Cardiac septum (tissue), 1 donor: Measurements from ENCODE around the gene USH2A. TPM values are rescaled to one million over a fixed set of nuclear protein-coding genes. Genes with fewer than 3 reads are reported as not detected.

Experiments used
- DNase-seq: peaks from one replicate; pipeline ENCODE4 v3.0.0-alpha.2; 2020; ENCODE audit warnings: low spot score
- intact Hi-C: fragments of 100-400 bp; cut with DNase I; formaldehyde crosslinking; loops from one replicate; pipeline ENCODE4 v1.14.0; 2022
- total RNA-seq: library from RNA; stranded (reverse); fragmentation: NEBNext Ultra II Directional; extraction: Animal tissue kit (Norgen Biotek cat#: 25700); gene quantifications from one replicate; pipeline ENCODE4 v1.2.1, GENCODE V29; 2021
- donor health status: DM: no; HTN: no; CAD: no.

The USH2A gene
- total RNA-seq, 1 donor from 2014 or later: 3.6 TPM

GRCh38 chr1:216005916-216006315 lies 417.3 kb downstream of the USH2A start:
- intact Hi-C loops: no loop called here
- no peak for DNase-seq

- intact Hi-C loops: no loop called here
These were observed 430.6 kb downstream of the USH2A start for GRCh38 chr1:215992620-215993019.

GRCh38 chr1:215987092-215987875 lies 436.0 kb downstream of the USH2A start:
- intact Hi-C loops: no loop called here

More at GRCh38 chr1:215992620-215993019, 430.6 kb downstream of the USH2A start:
- no peak for DNase-seq

GRCh38 chr1:215986401-215986800 lies 436.8 kb downstream of the USH2A start:
- DNase-seq: no peak
- intact Hi-C loops: no loop called here

More at GRCh38 chr1:215987092-215987875, 436.0 kb downstream of the USH2A start:
- no peak for DNase-seq

- DNase-seq: no peak
- intact Hi-C loops: no loop called here
These were observed 439.6 kb downstream of the USH2A start for GRCh38 chr1:215983680-215984079.

GRCh38 chr1:215971793-215972441 lies 451.3 kb downstream of the USH2A start:
- no peak for DNase-seq
- intact Hi-C loops: no loop called here

GRCh38 chr1:215970406-215970805 lies 452.8 kb downstream of the USH2A start:
- DNase-seq: no peak
- intact Hi-C loops: no loop called here

- intact Hi-C loops: no loop called here
- no peak for DNase-seq
These were observed 459.6 kb downstream of the USH2A start for GRCh38 chr1:215963621-215964020.

GRCh38 chr1:215963040-215963439 lies 460.2 kb downstream of the USH2A start:
- intact Hi-C loops: no loop called here
- no peak for DNase-seq

GRCh38 chr1:215958841-215959240 lies 464.4 kb downstream of the USH2A start:
- intact Hi-C loops: no loop called here
- no peak for DNase-seq

- intact Hi-C loops: no loop called here
- no peak for DNase-seq
These were observed 465.6 kb downstream of the USH2A start for GRCh38 chr1:215957663-215958062.

GRCh38 chr1:215932558-215932957 lies 490.7 kb downstream of the USH2A start:
- intact Hi-C loops: no loop called here
- no peak for DNase-seq

- DNase-seq: no peak
- intact Hi-C loops: no loop called here
These were observed 496.6 kb downstream of the USH2A start for GRCh38 chr1:215926670-215927069.

GRCh38 chr1:215923129-215923824 lies 500.0 kb downstream of the USH2A start:
- DNase-seq: no peak
- intact Hi-C loops: no loop called here

GRCh38 chr1:215911406-215911968 lies 511.8 kb downstream of the USH2A start:
- no peak for DNase-seq
- intact Hi-C loops: no loop called here

GRCh38 chr1:215905493-215906115 lies 517.6 kb downstream of the USH2A start:
- DNase-seq: no peak
- intact Hi-C loops: no loop called here

- intact Hi-C loops: no loop called here
- no peak for DNase-seq
These were observed 522.6 kb downstream of the USH2A start for GRCh38 chr1:215900684-215901083.

- intact Hi-C loops: no loop called here
- no peak for DNase-seq
These were observed 523.3 kb downstream of the USH2A start for GRCh38 chr1:215899901-215900300.

GRCh38 chr1:215895893-215896292 lies 527.4 kb downstream of the USH2A start:
- intact Hi-C loops: no loop called here
- no peak for DNase-seq

GRCh38 chr1:215895276-215895675 lies 528.0 kb downstream of the USH2A start:
- no peak for DNase-seq
- intact Hi-C loops: no loop called here
